ENCODE results near the gene POLR2B.
A peak's percentile ranks its signal among the peaks of the same experiment; 100 is the strongest.
"Not testable (repeated sequence)": the region's sequence is repeated elsewhere in the genome, so short reads cannot be mapped to it uniquely, and the experiment has no call there.

Gene POLR2B

GRCh38 chr4:56990109-56990905 lies 11.6 kb downstream of the POLR2B start:
- DNase-seq: no peak

GRCh38 chr4:56995525-56995924 lies 16.8 kb downstream of the POLR2B start:
- peak; percentile 6 for DNase-seq

GRCh38 chr4:56999751-57000150 lies 21.1 kb downstream of the POLR2B start:
- DNase-seq: no peak

- no peak for DNase-seq
These were observed 34.9 kb downstream of the POLR2B start for GRCh38 chr4:57013543-57014120.

- no peak for DNase-seq
These were observed 40.3 kb downstream of the POLR2B start for GRCh38 chr4:57018980-57019379.

- DNase-seq: no peak
These were observed 41.9 kb downstream of the POLR2B start for GRCh38 chr4:57020467-57021101.

- no peak for DNase-seq
These were observed 44.4 kb downstream of the POLR2B start for GRCh38 chr4:57023104-57023503.

- no peak for DNase-seq
These were observed 55.8 kb downstream of the POLR2B start for GRCh38 chr4:57034520-57034919.

GRCh38 chr4:57037982-57038604 lies 59.4 kb downstream of the POLR2B start:
- DNase-seq: peak; percentile 15

- no peak for DNase-seq
These were observed 60.6 kb downstream of the POLR2B start for GRCh38 chr4:57039345-57039744.

GRCh38 chr4:57040510-57040909 lies 61.8 kb downstream of the POLR2B start:
- no peak for DNase-seq

- no peak for DNase-seq
These were observed 62.3 kb downstream of the POLR2B start for GRCh38 chr4:57041020-57041419.

GRCh38 chr4:57042711-57043169 lies 64.0 kb downstream of the POLR2B start:
- DNase-seq: no peak

GRCh38 chr4:57043347-57044251 lies 64.9 kb downstream of the POLR2B start:
- no peak for DNase-seq

- DNase-seq: no peak
These were observed 65.6 kb downstream of the POLR2B start for GRCh38 chr4:57044279-57044678.

GRCh38 chr4:57044996-57045395 lies 66.3 kb downstream of the POLR2B start:
- no peak for DNase-seq

- not testable (repeated sequence) for DNase-seq
These were observed 68.3 kb downstream of the POLR2B start for GRCh38 chr4:57047046-57047445.

GRCh38 chr4:57048590-57049304 lies 70.1 kb downstream of the POLR2B start:
- no peak for DNase-seq

GRCh38 chr4:57051095-57051494 lies 72.4 kb downstream of the POLR2B start:
- DNase-seq: peak; percentile 48

- DNase-seq: no peak
These were observed 72.8 kb downstream of the POLR2B start for GRCh38 chr4:57051524-57051923.

- no peak for DNase-seq
These were observed 74.8 kb downstream of the POLR2B start for GRCh38 chr4:57053508-57053907.

- no peak for DNase-seq
These were observed 77.2 kb downstream of the POLR2B start for GRCh38 chr4:57055886-57056285.
